ENCODE measurements around the gene RILP.

DNA sequence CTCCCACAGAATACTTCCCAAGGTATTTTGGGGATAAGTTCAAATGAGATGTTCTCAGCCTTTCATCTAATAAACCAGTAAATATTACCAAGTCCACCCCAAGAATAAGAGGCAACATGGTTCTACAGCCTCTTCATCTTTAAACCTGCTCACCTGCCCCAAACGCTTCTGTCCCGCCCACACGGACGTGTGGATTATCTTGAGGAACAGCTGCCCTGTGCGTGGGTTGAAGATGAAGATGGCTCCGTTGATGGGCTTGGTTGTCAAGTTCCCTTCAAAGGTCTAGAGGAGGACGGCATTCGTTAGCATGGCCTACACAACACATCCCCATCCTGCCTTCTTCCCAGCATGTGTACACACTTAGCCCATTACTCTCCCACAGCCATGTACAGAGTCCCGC lies 8.4 kb upstream of the RILP start:
- TF ChIP-seq, protein P1, sequence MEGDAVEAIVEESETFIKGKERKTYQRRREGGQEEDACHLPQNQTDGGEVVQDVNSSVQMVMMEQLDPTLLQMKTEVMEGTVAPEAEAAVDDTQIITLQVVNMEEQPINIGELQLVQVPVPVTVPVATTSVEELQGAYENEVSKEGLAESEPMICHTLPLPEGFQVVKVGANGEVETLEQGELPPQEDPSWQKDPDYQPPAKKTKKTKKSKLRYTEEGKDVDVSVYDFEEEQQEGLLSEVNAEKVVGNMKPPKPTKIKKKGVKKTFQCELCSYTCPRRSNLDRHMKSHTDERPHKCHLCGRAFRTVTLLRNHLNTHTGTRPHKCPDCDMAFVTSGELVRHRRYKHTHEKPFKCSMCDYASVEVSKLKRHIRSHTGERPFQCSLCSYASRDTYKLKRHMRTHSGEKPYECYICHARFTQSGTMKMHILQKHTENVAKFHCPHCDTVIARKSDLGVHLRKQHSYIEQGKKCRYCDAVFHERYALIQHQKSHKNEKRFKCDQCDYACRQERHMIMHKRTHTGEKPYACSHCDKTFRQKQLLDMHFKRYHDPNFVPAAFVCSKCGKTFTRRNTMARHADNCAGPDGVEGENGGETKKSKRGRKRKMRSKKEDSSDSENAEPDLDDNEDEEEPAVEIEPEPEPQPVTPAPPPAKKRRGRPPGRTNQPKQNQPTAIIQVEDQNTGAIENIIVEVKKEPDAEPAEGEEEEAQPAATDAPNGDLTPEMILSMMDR (IDR thresholded peaks at IDR 0.05; ENCODE audit: poor library complexity), result no peak
- no peak for TF ChIP-seq EZH2 (IDR thresholded peaks at IDR 0.05; ENCODE audit: borderline replicate concordance)

Measured in hepatocyte (in vitro differentiated cells).